Lower leg skin (tissue), 3 donors: ENCODE data around the gene HCN4.

Experiments used
- CTCF ChIP-seq, 3 donors: fragments of 450-650 bp; IDR thresholded peaks; one replicate each; pipeline ENCODE4 v1.5.1; 2016; ENCODE audit warnings: antibody characterized with exemption in 3 of 3, mild to moderate bottlenecking in 3 of 3, moderate library complexity in 2 of 3
- POLR2A ChIP-seq, 2 donors: fragments of 450-650 bp; IDR thresholded peaks; one replicate each; pipeline ENCODE4 v1.6.1; 2016 to 2017; ENCODE audit warnings: antibody characterized with exemption in 2 of 2, mild to moderate bottlenecking in 1 of 2, moderate library complexity in 1 of 2

GRCh38 chr15:73391128-73391872, 22.5 kb upstream of the HCN4 start:
- TF ChIP-seq POLR2A (IDR thresholded peaks at IDR 0.05) (no peak), CTCF (IDR thresholded peaks at IDR 0.05) (no peak)
